ENCODE results near the gene BOD1L1. TPM values are rescaled to one million over a fixed set of nuclear protein-coding genes. Genes with fewer than 3 reads are reported as not detected.
A peak's percentile ranks its signal among the peaks of the same experiment; 100 is the strongest.

Gene BOD1L1
- total RNA-seq, 2 donors from 2014 or later: 28.6 to 31.9 TPM

- intact Hi-C loops (cut with DNase I, micrococcal nuclease): loop anchor here (10.0 kb wide), 2 partner anchors 59 to 689 kb away; partner anchors contain the start of gene RAB28 (in 1 of the 2)
- DNase-seq (peak in 1 of 2 donors; percentile 22), ATAC-seq (peak; percentile 60)
These were observed 83.5 kb downstream of the BOD1L1 start, which contains the start of gene NKX3-2 for GRCh38 chr4:13543839-13544605. NKX3-2 (minus strand) TSS chr4:13544508; CDS start chr4:13544414, 94 bp downstream.

- no peak for ATAC-seq
- intact Hi-C loops (cut with DNase I, micrococcal nuclease): loop anchor here (10.0 kb wide), 2 partner anchors 58 to 688 kb away; partner anchors contain the start of gene RAB28 (in 1 of the 2)
- DNase-seq: no peak
These were observed 84.3 kb downstream of the BOD1L1 start for GRCh38 chr4:13543032-13543838.

- intact Hi-C loops (cut with DNase I, micrococcal nuclease): loop anchor here (10.0 kb wide), 2 partner anchors 58 to 688 kb away; partner anchors contain the start of gene RAB28 (in 1 of the 2)
- DNase-seq: no peak
- no peak for ATAC-seq
These were observed 84.9 kb downstream of the BOD1L1 start for GRCh38 chr4:13542577-13543031.

GRCh38 chr4:13541720-13542576 lies 85.6 kb downstream of the BOD1L1 start:
- intact Hi-C loops (cut with DNase I, micrococcal nuclease): loop anchor here (10.0 kb wide), 2 partner anchors 57 to 687 kb away; partner anchors contain the start of gene RAB28 (in 1 of the 2)
- ATAC-seq (peak; percentile 60), DNase-seq (peak; percentile 48 to 69)

GRCh38 chr4:13541176-13541604 lies 86.3 kb downstream of the BOD1L1 start:
- DNase-seq (no peak), ATAC-seq (no peak)
- intact Hi-C loops (cut with DNase I, micrococcal nuclease): loop anchor here (10.0 kb wide), 2 partner anchors 56 to 686 kb away; partner anchors contain the start of gene RAB28 (in 1 of the 2)

- no peak for DNase-seq
- ATAC-seq: no peak
- intact Hi-C loops (cut with DNase I, micrococcal nuclease): loop anchor here (10.0 kb wide), 2 partner anchors 56 to 686 kb away; partner anchors contain the start of gene RAB28 (in 1 of the 2)
These were observed 86.9 kb downstream of the BOD1L1 start for GRCh38 chr4:13540446-13541175.

- ATAC-seq: no peak
- intact Hi-C loops (cut with DNase I, micrococcal nuclease): loop anchor here (10.0 kb wide), 2 partner anchors 55 to 685 kb away; partner anchors contain the start of gene RAB28 (in 1 of the 2)
- DNase-seq: no peak
These were observed 87.7 kb downstream of the BOD1L1 start for GRCh38 chr4:13539619-13540445.

- DNase-seq: no peak
These were observed 88.4 kb downstream of the BOD1L1 start for GRCh38 chr4:13539047-13539618.

GRCh38 chr4:13538427-13538973 lies 89.0 kb downstream of the BOD1L1 start:
- intact Hi-C loops (cut with DNase I, micrococcal nuclease): no loop called here
- DNase-seq (no peak), ATAC-seq (no peak)

More at GRCh38 chr4:13539047-13539618, 88.4 kb downstream of the BOD1L1 start:
- no peak for ATAC-seq
- intact Hi-C loops (cut with DNase I, micrococcal nuclease): no loop called here

- DNase-seq (no peak), ATAC-seq (no peak)
- intact Hi-C loops (cut with DNase I, micrococcal nuclease): no loop called here
These were observed 89.7 kb downstream of the BOD1L1 start for GRCh38 chr4:13537832-13538177.

- DNase-seq (no peak), ATAC-seq (no peak)
- intact Hi-C loops (cut with DNase I, micrococcal nuclease): no loop called here
These were observed 90.3 kb downstream of the BOD1L1 start for GRCh38 chr4:13537011-13537831.

- intact Hi-C loops (cut with DNase I, micrococcal nuclease): no loop called here
- ATAC-seq (no peak), DNase-seq (no peak)
These were observed 90.9 kb downstream of the BOD1L1 start for GRCh38 chr4:13536607-13537006.

GRCh38 chr4:13535708-13536361 lies 91.7 kb downstream of the BOD1L1 start:
- intact Hi-C loops (cut with DNase I, micrococcal nuclease): no loop called here
- ATAC-seq (no peak), DNase-seq (no peak)

GRCh38 chr4:13535118-13535517 lies 92.4 kb downstream of the BOD1L1 start:
- intact Hi-C loops (cut with DNase I, micrococcal nuclease): no loop called here
- DNase-seq (no peak), ATAC-seq (no peak)

Measured in left colon (tissue), 2 donors.